Testis (tissue), 2 donors: ENCODE data around the gene ESRP2.

Experiments
- CTCF ChIP-seq, 3 experiments: fragments of 450-650 bp in 2 of 3; fragments of 200-600 bp in 1 of 3; sonication (generic) in 1 of 3; IDR thresholded peaks; one replicate each; pipeline ENCODE4 v1.5.1; 2016 to 2019; ENCODE audit warnings: antibody characterized with exemption in 3 of 3, mild to moderate bottlenecking in 2 of 3, moderate library complexity in 1 of 3
- POLR2A ChIP-seq: fragments of 450-650 bp; IDR thresholded peaks from one replicate; pipeline ENCODE4 v1.6.1; 2017; ENCODE audit warnings: antibody characterized with exemption, mild to moderate bottlenecking, moderate library complexity

- TF ChIP-seq POLR2A, result no peak
- no peak for TF ChIP-seq CTCF (IDR thresholded peaks at IDR 0.05)
Measured at GRCh38 chr16:68270353-68270752, 34.4 kb upstream of the ESRP2 start.
